Endothelial cell of umbilical vein (primary cell): ENCODE results near the gene ST6GALNAC2. TPM values are rescaled to one million over a fixed set of nuclear protein-coding genes. Genes with fewer than 3 reads are reported as not detected.

Experiments
- BruUV-seq: library from RNA; stranded (reverse); fragments of 400-500 nt; replicated peaks from 2 replicates; lab custom pipeline; 2021; lab: Mats Ljungman, UMichigan
- CTCF ChIA-PET: fragments of 300-600, 350-600 bp; sonication (Branson Sonifier 250); formaldehyde crosslinking; loops from one replicate; lab custom pipeline; 2021; ENCODE audit warnings: antibody characterized with exemption, inconsistent platforms; lab: Charles Lee
- POLR2A ChIA-PET: fragments of 300-600, 350-600 bp; sonication (Branson Sonifier 250); formaldehyde crosslinking; loops from one replicate; lab custom pipeline; 2021; ENCODE audit warnings: antibody characterized with exemption, inconsistent platforms; lab: Charles Lee
- DNase-seq: peaks from one replicate; pipeline ENCODE4 v3.0.0-alpha.2; 2011; ENCODE audit warnings: low read depth, low spot score
- FAIRE-seq: peaks from 2 replicates; lab custom pipeline; 2011; peaks lifted over from hg19 to GRCh38; lab: Jason Lieb, UNC
- H2AFZ ChIP-seq: 2 replicates; pipeline ENCODE4 v1.6.0; 2012; ENCODE audit warnings: low read depth, low read length, control low read depth, inconsistent platforms
- H3K27ac ChIP-seq: 2 replicates; pipeline ENCODE4 v1.5.1; 2011; ENCODE audit warnings: low read depth, mild to moderate bottlenecking, control low read depth, low read length, moderate library complexity; ENCODE audit not compliant: insufficient read depth
- H3K27me3 ChIP-seq, 2 experiments: 2 replicates each; pipeline versions ENCODE4 v1.6.0 to v1.6.1; 2011; ENCODE audit warnings: low read length in 2 of 2, mixed read lengths in 1 of 2; ENCODE audit not compliant: control insufficient read depth in 2 of 2, insufficient read depth in 2 of 2
- H3K36me3 ChIP-seq, 2 experiments: 2 replicates in 1 of 2; 3 replicates in 1 of 2; pipeline ENCODE4 v1.5.1; 2011; ENCODE audit warnings: low read length in 2 of 2, mild to moderate bottlenecking in 1 of 2, moderate library complexity in 1 of 2; ENCODE audit not compliant: control insufficient read depth in 2 of 2, insufficient read depth in 2 of 2; ENCODE audit errors: extremely low read depth in 1 of 2
- H3K4me1 ChIP-seq: 3 replicates; pipeline ENCODE4 v1.5.1; 2011; ENCODE audit warnings: mild to moderate bottlenecking, low read length; ENCODE audit not compliant: control insufficient read depth, insufficient read depth; ENCODE audit errors: extremely low read depth
- H3K4me2 ChIP-seq: 2 replicates; pipeline ENCODE4 v1.6.1; 2011; ENCODE audit warnings: low read length, control low read depth, mixed read lengths; ENCODE audit not compliant: insufficient read depth
- H3K4me3 ChIP-seq, 3 experiments: fragments of 200-600 bp in 1 of 3; sonication (generic), shearing (Covaris generic) in 1 of 3; replicated peaks in 1 of 3; 2 replicates each; pipeline ENCODE4 v1.5.1; 2011 to 2016; ENCODE audit warnings: control low read depth in 3 of 3, low read length in 3 of 3, mild to moderate bottlenecking in 2 of 3, inconsistent platforms in 1 of 3, low read depth in 1 of 3, moderate library complexity in 1 of 3; ENCODE audit not compliant: insufficient read depth in 1 of 3
- H3K79me2 ChIP-seq: 2 replicates; pipeline ENCODE4 v1.6.0; 2012; ENCODE audit warnings: low read length, inconsistent platforms; ENCODE audit not compliant: control insufficient read depth, insufficient read depth
- H3K9ac ChIP-seq: replicated peaks from 2 replicates; pipeline ENCODE3; 2011; ENCODE audit warnings: low read length, control low read depth; ENCODE audit not compliant: insufficient read depth; ENCODE audit errors: extremely low read depth
- H3K9me1 ChIP-seq: replicated peaks from 3 replicates; pipeline ENCODE4 v1.6.0; 2011; ENCODE audit warnings: mild to moderate bottlenecking, low read length; ENCODE audit not compliant: control insufficient read depth, insufficient read depth; ENCODE audit errors: extremely low read depth
- H3K9me3 ChIP-seq: replicated peaks from 2 replicates; pipeline ENCODE4 v1.5.1; 2012; ENCODE audit warnings: low read length, inconsistent platforms; ENCODE audit not compliant: control insufficient read depth, insufficient read depth
- H4K20me1 ChIP-seq: replicated peaks from 2 replicates; pipeline ENCODE3; 2011; ENCODE audit warnings: mild to moderate bottlenecking, low read length; ENCODE audit not compliant: control insufficient read depth, insufficient read depth; ENCODE audit errors: extremely low read depth
- CTCF ChIP-seq, 2 donors: IDR thresholded peaks; 1 replicate in 1 of 2; 2 replicates in 1 of 2; pipeline ENCODE4 v1.5.1; 2011; ENCODE audit warnings: low read length in 2 of 2, mild to moderate bottlenecking in 2 of 2, moderate library complexity in 2 of 2, control low read depth in 1 of 2, inconsistent platforms in 1 of 2, low read depth in 1 of 2; ENCODE audit not compliant: insufficient read depth in 1 of 2; ENCODE audit errors: extremely low read depth in 1 of 2
- EZH2 ChIP-seq: IDR thresholded peaks from 2 replicates; pipeline ENCODE4 v1.6.1; 2012; ENCODE audit warnings: borderline replicate concordance, low read depth, mild to moderate bottlenecking, moderate library complexity, low read length, inconsistent platforms; ENCODE audit not compliant: severe bottlenecking
- FOS ChIP-seq: IDR thresholded peaks from 2 replicates; pipeline ENCODE4 v1.6.1; 2011; ENCODE audit warnings: mild to moderate bottlenecking, low read length, moderate library complexity, borderline replicate concordance; ENCODE audit not compliant: insufficient read depth
- GATA2 ChIP-seq: IDR thresholded peaks from 2 replicates; pipeline ENCODE4 v1.7.0; 2011; ENCODE audit warnings: low read depth, mild to moderate bottlenecking, moderate library complexity, mixed read lengths, low read length; ENCODE audit not compliant: insufficient read length, insufficient read depth
- JUN ChIP-seq: IDR thresholded peaks from 2 replicates; pipeline ENCODE4 v1.6.1; 2011; ENCODE audit warnings: borderline replicate concordance, low read depth; ENCODE audit not compliant: insufficient read length, insufficient read depth
- MAX ChIP-seq: IDR thresholded peaks from 2 replicates; pipeline ENCODE4 v1.6.1; 2011; ENCODE audit not compliant: insufficient read depth, insufficient read length
- MYC ChIP-seq: IDR thresholded peaks from one replicate; pipeline ENCODE4 v1.6.1; 2011; ENCODE audit warnings: mild to moderate bottlenecking, low read depth, low read length
- POLR2A ChIP-seq: IDR thresholded peaks from 2 replicates; pipeline ENCODE4 v1.6.1; 2012; ENCODE audit warnings: low read depth, mild to moderate bottlenecking, control low read depth, low read length
- POLR2AphosphoS5 ChIP-seq: IDR thresholded peaks from 2 replicates; pipeline ENCODE4 v1.6.1; 2012; ENCODE audit warnings: low read depth, mild to moderate bottlenecking, control low read depth, low read length, moderate library complexity; ENCODE audit not compliant: insufficient read depth
- dilution Hi-C: fragments of 300-500 bp; cut with MboI; formaldehyde crosslinking; loops from one replicate; pipeline ENCODE4 v1.15.0; 2019; ENCODE audit warnings: low sequenced_read_pairs; ENCODE audit not compliant: extremely low pct_ligation_motif_present
- intact Hi-C: fragments of 100-400 bp; cut with micrococcal nuclease; formaldehyde crosslinking; loops from one replicate; pipeline ENCODE4 v1.10.0; 2022
- polyA plus RNA-seq, 4 experiments: library from polyadenylated mRNA; depleted of rRNA in 3 of 4; stranded (reverse) in 3 of 4; unstranded in 1 of 4; fragments of >200 nt; gene quantifications; 2 replicates each; pipeline versions ENCODE4 v1.2.1 to v1.2.3, GENCODE V29; 2011 to 2012; ENCODE audit warnings: missing spikeins in 1 of 4
- total RNA-seq: library from RNA; stranded (reverse); gene quantifications from 2 replicates; pipeline ENCODE4 v1.2.3, GENCODE V29; 2021

ST6GALNAC2 gene
- total and polyA plus RNA-seq, 2 donors (not counting 3 experiments of a cell fraction or from before 2014, with no cell fraction given): 0.59 to 1.7 TPM

- Histone ChIP-seq H2AFZ (peak overlapping the region; percentile 87), H3K27me3 (peaks cover 17 to 19% of the 10 kb centered on the region in 2 experiments), H3K36me3 (no peaks in the 10 kb centered on the region), H4K20me1 (no peaks in the 10 kb centered on the region), H3K79me2 (no peaks in the 10 kb centered on the region), H3K4me2 (peak overlapping the region; percentile 61), H3K9ac (no peak overlapping the region), H3K4me1 (peaks cover 4% of the 10 kb centered on the region), H3K9me3 (no peaks in the 10 kb centered on the region), H3K4me3 (peak overlapping the region in 1 of 3 experiments; percentile 35), H3K27ac (no peak overlapping the region), H3K9me1 (no peaks in the 10 kb centered on the region)
- CTCF ChIA-PET: interaction anchor here (0.6 to 3.3 kb wide), 10 partner anchors 10 to 172 kb away, joined by 3 to 23 read pairs (median 5); partner anchors contain the start of gene ST6GALNAC2
- FAIRE-seq (peak; percentile 99), DNase-seq (peak; percentile 95)
- dilution Hi-C loops: no loop called here
- BruUV-seq: no TSS peak
- TF ChIP-seq POLR2AphosphoS5 (peak; percentile 35), EZH2 (no peak), MYC (no peak), MAX (peak; percentile 38), CTCF (IDR thresholded peaks at IDR 0.05; ENCODE audit: extremely low read depth in 1 of 2, insufficient read depth in 1 of 2, low read depth in 1 of 2, low read length in 2 of 2) (peak in 1 of 2 donors; percentile 27), GATA2 (no peak), POLR2A (peak; percentile 53), JUN (peak; percentile 44), FOS (no peak)
- POLR2A ChIA-PET: interaction anchor here (1.0 kb wide), 2 partner anchors 17 kb away, joined by 3 read pairs; no protein-coding TSS in a partner anchor
- intact Hi-C loops: loop anchor here (2.0 kb wide), 1 partner anchor 14 kb away; no protein-coding TSS in a partner anchor
Measured at GRCh38 chr17:76540381-76541300, 45.0 kb downstream of the ST6GALNAC2 start.
